Natural killer cell treated with Interleukin-12 subunit alpha and Interleukin-12 subunit beta and Interleukin-15 and Interleukin-18, amount 100 ng/mL, for 72 hours (primary cell): Measurements from ENCODE around the gene PRR7. TPM values are rescaled to one million over a fixed set of nuclear protein-coding genes. Genes with fewer than 3 reads are reported as not detected.

Source experiments
- ATAC-seq, 2 donors: fragments of 150-1000 bp; cut with Tn5 transposase in 1 of 2; sonication (Bioruptor Pico), chemical (Tn5 transposase) in 1 of 2; 2 replicates each; pipeline ENCODE4 v1.10.0; 2021
- DNase-seq: peaks from one replicate; pipeline ENCODE4 v3.0.0; 2022; ENCODE audit warnings: low spot score
- H3K27ac Mint-ChIP-seq, 2 donors: 1 replicate in 1 of 2; 2 replicates in 1 of 2; pipeline ENCODE4 v1.8.0; 2022; ENCODE audit warnings: mixed read lengths in 2 of 2, mild to moderate bottlenecking in 1 of 2, moderate library complexity in 1 of 2
- H3K27me3 Mint-ChIP-seq, 2 donors: 1 replicate in 1 of 2; 2 replicates in 1 of 2; pipeline ENCODE4 v1.8.0; 2022; ENCODE audit warnings: mixed read lengths in 2 of 2
- H3K36me3 Mint-ChIP-seq: one replicate; pipeline ENCODE4 v1.8.0; 2022; ENCODE audit warnings: mixed read lengths
- H3K4me1 Mint-ChIP-seq, 2 donors: 1 replicate in 1 of 2; 2 replicates in 1 of 2; pipeline ENCODE4 v1.8.0; 2022; ENCODE audit warnings: low read depth in 2 of 2, mixed read lengths in 2 of 2, mild to moderate bottlenecking in 1 of 2
- H3K4me3 Mint-ChIP-seq: one replicate; pipeline ENCODE4 v1.8.0; 2022; ENCODE audit warnings: mixed read lengths
- H3K9me3 Mint-ChIP-seq: 2 replicates; pipeline ENCODE4 v1.8.0; 2022; ENCODE audit warnings: mixed read lengths
- total RNA-seq, 2 donors: library from RNA; stranded (reverse); gene quantifications; one replicate each; pipeline ENCODE4 v1.2.3, GENCODE V29; 2022

Gene PRR7
- total RNA-seq, 2 donors from 2014 or later: 0.83 to 2.6 TPM

DNA sequence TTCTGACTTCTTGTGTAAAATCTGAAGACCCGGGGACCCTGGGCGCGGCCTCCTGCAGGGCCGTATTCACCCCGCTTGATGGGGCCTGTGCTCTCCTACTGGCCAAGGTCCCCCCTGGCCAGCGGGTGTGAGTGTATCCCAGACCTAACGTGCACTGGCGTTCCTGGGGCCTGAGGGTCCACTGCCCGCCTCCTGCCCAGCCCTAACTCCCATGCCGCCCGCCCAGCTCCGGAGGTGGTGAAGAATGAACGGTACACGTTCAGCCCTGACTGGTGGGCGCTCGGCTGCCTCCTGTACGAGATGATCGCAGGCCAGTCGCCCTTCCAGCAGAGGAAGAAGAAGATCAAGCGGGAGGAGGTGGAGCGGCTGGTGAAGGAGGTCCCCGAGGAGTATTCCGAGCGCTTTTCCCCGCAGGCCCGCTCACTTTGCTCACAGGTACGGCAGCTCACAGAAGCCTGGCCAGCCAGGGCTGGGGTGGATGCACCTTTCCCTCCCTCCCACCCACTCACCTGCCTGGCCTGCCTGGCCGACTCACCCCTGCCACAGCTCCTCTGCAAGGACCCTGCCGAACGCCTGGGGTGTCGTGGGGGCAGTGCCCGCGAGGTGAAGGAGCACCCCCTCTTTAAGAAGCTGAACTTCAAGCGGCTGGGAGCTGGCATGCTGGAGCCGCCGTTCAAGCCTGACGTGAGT lies 10.6 kb upstream of the PRR7 start:
- DNase-seq (no peak), ATAC-seq (no peak)
- Mint-ChIP-seq H3K27ac (peak overlapping the region in 1 of 2 donors; percentile 31), H3K4me3 (no peak overlapping the region), H3K9me3 (no peaks in the 10 kb centered on the region), H3K4me1 (peaks cover 12 to 29% of the 10 kb centered on the region in 2 donors), H3K27me3 (no peaks in the 10 kb centered on the region), H3K36me3 (peaks cover 5% of the 10 kb centered on the region)

DNA sequence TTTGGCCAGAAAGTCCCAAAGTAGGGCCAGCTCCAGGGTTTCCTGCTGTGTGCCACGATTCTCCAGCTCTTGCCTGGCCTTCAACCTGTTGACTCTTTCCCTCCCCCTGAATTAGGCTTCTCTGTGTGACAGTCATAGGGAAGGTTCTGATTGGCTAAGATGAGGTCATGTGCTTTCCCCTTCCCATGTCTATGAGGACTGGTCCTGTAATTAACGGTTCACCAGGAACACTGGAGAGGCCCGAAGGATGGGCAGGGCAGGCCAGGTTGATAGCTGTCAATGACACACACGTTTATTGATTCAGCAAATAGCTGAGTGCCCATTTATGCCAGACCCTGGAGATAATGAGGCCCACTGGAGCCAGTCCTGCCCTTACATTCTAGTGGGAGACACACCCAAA lies 9.0 kb upstream of the PRR7 start:
- DNase-seq (no peak), ATAC-seq (no peak)
- no peaks in the 10 kb centered on the region for H3K9me3 Mint-ChIP-seq
- no peaks in the 10 kb centered on the region for H3K27me3 Mint-ChIP-seq
- H3K27ac Mint-ChIP-seq: peak overlapping the region in 1 of 2 donors; percentile 11
- peaks cover 5% of the 10 kb centered on the region for H3K36me3 Mint-ChIP-seq
- no peak overlapping the region for H3K4me3 Mint-ChIP-seq
- H3K4me1 Mint-ChIP-seq: peaks cover 0 to 21% of the 10 kb centered on the region in 2 donors

DNA sequence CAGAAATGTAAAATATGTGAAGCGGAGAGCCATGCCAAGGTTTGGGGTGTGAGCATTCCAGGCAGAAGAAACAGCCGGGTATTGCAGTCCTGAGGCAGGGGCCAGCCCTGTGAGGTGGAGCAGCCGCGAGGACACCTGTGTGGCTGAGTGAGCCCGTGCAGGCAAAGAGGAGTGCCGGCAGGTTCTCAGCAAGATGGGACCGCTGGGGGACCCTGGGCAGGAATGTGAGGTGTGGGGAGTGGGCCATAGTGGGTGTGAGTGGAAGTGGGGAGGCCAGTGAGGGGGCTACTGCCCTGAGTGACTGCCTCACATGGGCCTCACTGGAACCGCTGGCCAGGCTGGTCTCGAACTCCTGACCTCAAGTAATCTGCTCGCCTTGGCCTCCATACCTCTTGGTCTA lies 8.1 kb upstream of the PRR7 start:
- no peak overlapping the region for H3K4me3 Mint-ChIP-seq

DNA sequence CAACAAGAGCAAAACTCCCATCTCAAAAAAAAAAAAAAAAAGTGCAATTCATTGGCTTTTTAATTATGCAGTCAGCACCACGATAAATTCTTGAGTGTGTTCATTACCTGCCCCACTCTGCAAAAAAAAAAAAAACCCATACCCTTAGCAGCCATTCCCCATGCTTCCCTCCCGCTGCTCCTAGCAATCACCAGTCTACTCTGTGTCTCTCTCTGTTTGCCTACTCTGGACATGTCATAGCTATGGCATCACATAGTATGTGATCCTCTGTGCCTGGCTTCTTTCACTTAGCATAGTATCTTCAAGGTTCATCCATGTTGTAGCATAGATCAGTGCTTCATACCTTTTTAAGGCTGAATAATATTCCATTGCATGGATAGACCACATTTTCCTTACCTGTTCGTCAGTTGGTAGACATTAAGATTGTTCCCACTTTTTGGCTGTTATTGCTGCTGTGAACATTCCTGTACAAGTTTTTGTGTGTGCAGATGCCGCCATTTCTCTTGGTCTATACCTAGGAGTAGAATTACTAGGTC lies 7.0 kb upstream of the PRR7 start:
- H3K27me3 Mint-ChIP-seq: no peaks in the 10 kb centered on the region
- H3K9me3 Mint-ChIP-seq: no peaks in the 10 kb centered on the region
- DNase-seq (no peak), ATAC-seq (no peak)
- H3K27ac Mint-ChIP-seq: peak overlapping the region in 1 of 2 donors; percentile 1
- H3K4me3 Mint-ChIP-seq: no peak overlapping the region
- H3K4me1 Mint-ChIP-seq: peaks cover 3 to 18% of the 10 kb centered on the region in 2 donors
- peaks cover 5% of the 10 kb centered on the region for H3K36me3 Mint-ChIP-seq

More for the DNA sequence above, 8.1 kb upstream of the PRR7 start:
- peak overlapping the region in 1 of 2 donors; percentile 11 for H3K27ac Mint-ChIP-seq
- ATAC-seq (no peak), DNase-seq (no peak)
- no peaks in the 10 kb centered on the region for H3K27me3 Mint-ChIP-seq
- H3K4me1 Mint-ChIP-seq: peaks cover 0 to 18% of the 10 kb centered on the region in 2 donors
- no peaks in the 10 kb centered on the region for H3K9me3 Mint-ChIP-seq
- H3K36me3 Mint-ChIP-seq: peaks cover 5% of the 10 kb centered on the region

DNA sequence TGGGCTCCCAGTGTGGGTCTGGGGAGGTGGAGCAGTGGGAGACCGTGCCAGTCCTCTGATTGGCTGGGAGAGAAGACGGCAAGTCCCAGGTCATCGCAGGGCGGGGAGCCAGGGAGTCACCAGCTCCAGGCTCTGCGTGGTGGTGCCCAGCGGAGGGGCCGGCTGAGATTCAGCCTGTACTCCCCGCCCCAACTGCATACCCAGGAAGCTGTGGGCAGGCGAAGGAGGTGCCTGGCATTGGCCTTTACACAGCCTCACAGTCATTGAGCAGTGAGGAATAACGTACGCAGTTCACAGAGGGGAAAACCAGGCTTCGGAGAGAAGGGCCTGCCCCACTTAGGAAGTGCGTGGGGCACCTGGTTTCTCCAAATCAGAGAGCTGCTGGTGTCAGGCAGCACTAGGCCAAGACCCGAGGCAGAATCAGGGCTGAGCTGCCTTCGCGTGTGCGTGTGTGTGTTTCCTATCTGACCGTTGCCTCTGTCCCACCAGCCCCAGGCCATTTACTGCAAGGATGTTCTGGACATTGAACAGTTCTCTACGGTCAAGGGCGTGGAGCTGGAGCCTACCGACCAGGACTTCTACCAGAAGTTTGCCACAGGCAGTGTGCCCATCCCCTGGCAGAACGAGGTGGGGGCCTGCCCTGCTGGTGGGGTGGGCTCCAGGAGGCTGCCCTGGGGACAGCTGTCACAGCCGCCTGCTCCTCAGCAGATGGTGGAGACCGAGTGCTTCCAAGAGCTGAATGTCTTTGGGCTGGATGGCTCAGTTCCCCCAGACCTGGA lies 6.2 kb upstream of the PRR7 start:
- Mint-ChIP-seq H3K4me1 (peaks cover 11 to 22% of the 10 kb centered on the region in 2 donors), H3K36me3 (peaks cover 5% of the 10 kb centered on the region), H3K4me3 (no peak overlapping the region), H3K9me3 (no peaks in the 10 kb centered on the region), H3K27me3 (no peaks in the 10 kb centered on the region), H3K27ac (peak overlapping the region in 1 of 2 donors; percentile 1)
- ATAC-seq: peak in 1 of 2 donors; percentile 11
- DNase-seq: no peak

DNA sequence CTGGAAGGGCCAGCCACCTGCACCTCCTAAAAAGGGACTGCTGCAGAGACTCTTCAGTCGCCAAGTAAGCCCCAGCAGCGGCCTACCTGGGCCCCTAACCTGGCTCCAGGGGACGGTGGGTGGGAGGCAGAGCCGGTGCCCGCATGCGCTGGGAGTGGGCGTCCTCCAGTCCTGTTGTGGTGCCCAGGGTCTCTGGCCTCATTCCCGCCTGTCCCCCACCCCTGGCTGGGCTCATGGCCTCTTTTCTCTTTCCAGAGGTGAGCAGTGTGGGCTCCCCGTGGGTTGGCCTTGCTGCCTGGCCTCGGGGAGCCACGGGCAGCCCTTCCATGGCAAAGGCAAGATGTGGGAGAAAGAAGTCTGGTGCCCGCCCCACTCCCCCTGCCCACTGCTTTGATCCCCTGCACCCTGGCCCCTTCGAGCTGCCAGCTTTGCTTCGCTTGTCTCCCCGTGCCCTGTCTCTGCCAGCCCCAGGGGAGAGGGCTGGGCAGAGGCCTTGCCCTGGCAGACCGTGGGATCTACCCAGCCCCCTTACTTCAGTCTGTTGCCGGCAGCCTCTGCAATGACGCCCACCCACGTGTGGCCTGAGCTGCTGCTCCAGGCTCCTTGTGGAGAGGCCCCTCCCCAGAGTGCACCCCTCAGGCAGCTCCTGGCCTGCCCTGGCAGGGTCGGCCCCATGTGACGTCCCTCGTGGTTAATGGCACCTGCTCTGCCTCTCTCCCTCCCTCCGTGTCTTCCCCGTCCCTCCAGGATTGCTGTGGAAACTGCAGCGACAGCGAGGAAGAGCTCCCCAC lies 5.4 kb upstream of the PRR7 start:
- Mint-ChIP-seq H3K27ac (no peak overlapping the region), H3K27me3 (no peaks in the 10 kb centered on the region), H3K4me1 (peaks cover 19 to 28% of the 10 kb centered on the region in 2 donors), H3K4me3 (no peak overlapping the region), H3K9me3 (no peaks in the 10 kb centered on the region), H3K36me3 (peaks cover 5% of the 10 kb centered on the region)
- ATAC-seq (peak in 1 of 2 donors; percentile 9), DNase-seq (no peak)

DNA sequence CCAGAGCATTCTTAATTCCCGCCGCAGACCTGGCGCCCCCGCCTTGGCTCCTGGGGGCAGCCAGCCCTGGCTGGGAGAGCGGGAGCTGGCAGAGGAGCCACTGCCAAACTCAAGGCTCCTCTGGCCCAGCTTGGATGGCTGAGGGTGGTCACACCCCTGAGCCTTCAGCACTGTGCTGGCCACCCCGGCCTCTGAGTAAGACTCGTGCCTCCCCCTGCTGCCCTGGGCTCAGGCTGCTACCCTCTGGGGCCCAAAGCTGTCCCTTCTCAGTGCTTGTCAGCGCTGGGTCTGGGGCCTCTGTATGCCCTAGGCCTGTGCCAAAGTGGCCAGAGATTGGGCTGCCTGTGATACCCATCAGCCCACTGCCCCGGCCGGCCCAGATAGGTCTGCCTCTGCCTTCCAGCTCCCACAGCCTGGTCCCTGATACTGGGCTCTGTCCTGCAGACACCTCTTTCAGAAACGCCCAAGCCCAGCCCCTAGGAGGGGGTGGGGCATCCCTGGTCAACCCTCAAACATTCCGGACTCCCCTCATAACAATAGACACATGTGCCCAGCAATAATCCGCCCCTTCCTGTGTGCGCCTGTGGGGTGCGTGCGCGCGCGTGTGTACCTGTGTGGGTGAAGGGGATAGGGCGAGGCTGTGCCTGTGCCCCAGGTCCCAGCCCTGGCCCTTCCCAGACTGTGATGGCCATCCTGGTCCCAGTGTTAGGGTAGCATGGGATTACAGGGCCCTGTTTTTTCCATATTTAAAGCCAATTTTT lies 4.4 kb upstream of the PRR7 start:
- ATAC-seq (no peak), DNase-seq (no peak)
- H3K36me3 Mint-ChIP-seq: no peaks in the 10 kb centered on the region
- H3K27me3 Mint-ChIP-seq: no peaks in the 10 kb centered on the region
- H3K27ac Mint-ChIP-seq: no peak overlapping the region
- no peaks in the 10 kb centered on the region for H3K9me3 Mint-ChIP-seq
- peaks cover 19 to 25% of the 10 kb centered on the region in 2 donors for H3K4me1 Mint-ChIP-seq
- no peak overlapping the region for H3K4me3 Mint-ChIP-seq

DNA sequence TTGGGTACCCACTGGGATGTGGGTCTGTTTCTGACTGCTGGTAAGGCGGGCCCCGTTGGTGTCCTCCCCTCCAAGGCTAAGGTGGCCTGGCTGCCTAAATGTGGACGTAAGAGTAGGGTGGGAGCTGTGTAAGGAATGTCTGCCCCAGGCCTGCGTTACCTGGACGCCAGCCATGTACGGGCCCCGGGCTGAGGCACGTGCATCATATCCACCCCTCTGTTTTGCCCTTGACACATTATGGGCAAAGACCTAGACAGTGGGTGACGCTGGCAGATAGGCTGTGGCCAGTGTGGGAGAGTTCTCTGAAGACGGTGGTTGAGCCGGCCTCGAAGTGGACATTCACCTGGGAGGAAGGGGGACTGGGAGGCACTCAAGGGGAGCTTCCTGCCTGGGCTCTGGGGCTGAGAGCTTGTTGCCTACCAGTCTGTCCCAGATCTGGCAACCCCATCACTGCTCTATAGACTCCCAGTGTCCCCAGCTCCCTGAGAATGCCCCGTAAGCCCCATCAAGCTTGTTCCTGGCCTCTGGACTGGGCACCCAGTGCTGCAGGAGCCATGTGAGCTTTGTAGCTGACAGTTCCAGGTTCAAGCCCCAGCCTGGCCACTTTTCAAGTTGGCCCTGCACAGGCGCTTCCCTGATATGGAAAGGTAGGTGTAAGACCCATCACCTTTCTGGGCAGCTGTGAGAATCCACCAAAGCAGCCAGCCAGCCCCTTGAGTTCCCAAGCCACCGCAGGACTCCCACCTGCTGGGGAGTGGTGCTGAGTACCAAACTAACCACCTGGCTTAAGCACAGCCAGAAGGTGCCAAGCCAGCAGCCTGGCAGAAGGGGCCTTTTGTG lies 3.2 kb upstream of the PRR7 start:
- no peaks in the 10 kb centered on the region for H3K36me3 Mint-ChIP-seq
- H3K27me3 Mint-ChIP-seq: no peaks in the 10 kb centered on the region
- DNase-seq: no peak
- no peak overlapping the region for H3K27ac Mint-ChIP-seq
- ATAC-seq: no peak
- no peaks in the 10 kb centered on the region for H3K9me3 Mint-ChIP-seq
- no peak overlapping the region for H3K4me3 Mint-ChIP-seq
- peaks cover 26 to 32% of the 10 kb centered on the region in 2 donors for H3K4me1 Mint-ChIP-seq

DNA sequence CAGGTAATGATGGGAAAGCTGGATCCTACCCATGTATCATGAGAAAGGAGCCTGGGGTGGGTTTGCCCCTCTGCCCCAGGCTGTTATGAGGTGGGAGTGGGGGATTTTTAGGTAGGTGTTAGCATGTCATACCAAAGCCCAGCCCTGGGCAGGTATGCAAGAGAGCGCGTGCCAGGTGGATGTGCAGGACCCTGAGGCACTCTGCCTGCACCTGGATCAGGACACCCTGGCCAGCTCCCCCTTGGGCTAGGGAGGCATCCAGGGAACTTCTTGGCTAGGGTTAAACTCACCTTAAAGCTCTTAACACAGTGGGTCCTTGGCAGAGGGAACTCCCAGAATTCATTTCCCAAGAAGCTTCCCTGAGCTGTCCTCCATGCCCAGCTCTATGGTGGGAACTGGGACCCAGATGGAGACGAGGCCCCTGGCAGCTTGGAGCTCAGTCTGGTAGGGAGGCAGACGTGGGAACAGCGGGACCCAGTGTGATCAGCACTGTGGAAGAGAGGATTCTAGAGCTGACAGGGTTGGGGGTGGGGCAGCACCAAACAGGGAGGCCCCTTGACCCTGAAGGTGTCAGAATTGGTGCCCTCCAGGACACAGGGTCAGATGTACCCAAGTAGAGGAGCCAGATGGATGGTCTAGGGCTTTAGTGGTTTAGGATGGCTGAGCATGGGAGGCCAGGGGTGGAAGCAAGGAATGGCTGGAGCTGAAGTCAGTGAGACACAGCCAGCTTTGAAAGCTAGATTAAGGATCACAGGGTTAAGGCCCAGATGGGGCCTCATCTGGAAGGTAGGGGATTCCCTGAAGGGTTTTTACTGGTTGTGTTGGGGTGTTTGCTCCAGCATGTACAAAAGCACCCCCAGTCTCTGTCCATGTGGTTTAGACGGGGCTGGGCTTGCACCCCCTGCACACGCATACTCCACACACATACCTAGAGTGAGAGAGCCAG lies 2.2 kb upstream of the PRR7 start:
- ATAC-seq (no peak), DNase-seq (no peak)
- Mint-ChIP-seq H3K27me3 (peaks cover 0 to 3% of the 10 kb centered on the region in 2 donors), H3K27ac (no peak overlapping the region), H3K4me1 (peaks cover 30 to 32% of the 10 kb centered on the region in 2 donors), H3K4me3 (peak overlapping the region; percentile 19), H3K9me3 (no peaks in the 10 kb centered on the region), H3K36me3 (no peaks in the 10 kb centered on the region)

DNA sequence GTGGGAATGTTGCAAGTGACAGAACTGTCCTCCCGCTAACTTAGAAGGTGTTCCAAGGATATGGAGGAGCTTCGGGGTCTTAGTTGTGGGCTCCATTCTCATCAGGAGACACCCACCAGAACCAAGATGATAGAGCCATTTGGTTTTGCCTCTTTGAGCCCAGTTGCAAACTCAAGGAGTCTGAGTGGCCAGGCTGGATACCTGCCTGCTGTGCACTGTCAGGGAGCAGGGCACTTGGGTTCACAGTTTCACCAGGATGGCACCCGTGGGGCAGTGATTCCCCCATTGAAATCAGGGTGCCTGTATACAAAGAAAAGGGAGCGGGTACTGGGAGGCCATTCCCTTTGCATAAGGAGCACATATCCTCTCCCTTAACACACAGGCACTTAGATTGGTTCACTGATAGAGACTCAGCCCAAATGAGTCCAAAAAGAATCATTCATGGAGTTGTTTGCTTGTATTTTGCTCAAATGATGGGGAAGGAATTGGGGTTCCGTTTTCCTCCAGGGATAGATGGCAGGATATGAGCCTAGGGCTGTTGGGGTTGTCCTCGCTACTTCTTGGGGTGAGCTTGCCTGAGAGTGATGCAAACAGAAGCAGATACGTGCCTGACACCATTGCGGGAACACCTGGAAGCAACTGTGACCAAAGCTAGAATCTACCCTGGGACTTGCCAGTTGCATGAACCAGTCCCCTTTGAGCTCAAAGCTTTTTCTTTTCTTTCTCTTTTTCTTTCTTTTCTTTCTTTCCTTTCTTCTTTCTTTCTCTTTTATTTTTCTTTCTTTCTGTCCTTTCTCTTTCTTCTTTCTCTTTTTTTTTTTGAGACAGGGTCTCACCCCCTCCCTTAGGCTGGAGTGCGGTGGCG lies 1.3 kb upstream of the PRR7 start:
- Mint-ChIP-seq H3K27ac (peak overlapping the region in 1 of 2 donors; percentile 45), H3K27me3 (peaks cover 0 to 3% of the 10 kb centered on the region in 2 donors), H3K9me3 (no peaks in the 10 kb centered on the region), H3K4me3 (peak overlapping the region; percentile 64), H3K4me1 (peaks cover 27 to 30% of the 10 kb centered on the region in 2 donors), H3K36me3 (no peaks in the 10 kb centered on the region)
- DNase-seq (no peak), ATAC-seq (no peak)

DNA sequence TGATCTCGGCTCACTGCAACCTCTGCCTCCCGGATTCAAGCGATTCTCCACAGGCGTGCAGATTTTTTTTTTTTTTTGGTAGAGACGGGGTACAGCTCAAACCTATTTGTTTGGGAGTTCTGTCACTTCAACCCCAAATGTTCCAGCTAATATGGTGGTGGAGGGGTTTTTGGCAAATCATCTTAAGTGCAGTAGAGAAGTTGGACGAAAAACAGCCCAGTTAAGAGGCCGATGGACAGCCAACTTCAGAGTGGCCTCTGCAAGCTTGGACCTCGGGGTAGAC lies 756 bp upstream of the PRR7 start:
- Mint-ChIP-seq H3K27ac (peak overlapping the region in 1 of 2 donors; percentile 45), H3K36me3 (no peaks in the 10 kb centered on the region), H3K9me3 (no peaks in the 10 kb centered on the region), H3K4me1 (peaks cover 30% of the 10 kb centered on the region in 2 donors), H3K4me3 (peak overlapping the region; percentile 64), H3K27me3 (peaks cover 0 to 3% of the 10 kb centered on the region in 2 donors)
- no peak for DNase-seq
- no peak for ATAC-seq
